ENCODE measurements around the gene CRIP2. TPM values are rescaled to one million over a fixed set of nuclear protein-coding genes. Genes with fewer than 3 reads are reported as not detected.

CRIP2 gene
- total and polyA plus RNA-seq, 2 of the 4 experiments (the other 2 are of a cell fraction) = 18.1 to 123 TPM

DNA sequence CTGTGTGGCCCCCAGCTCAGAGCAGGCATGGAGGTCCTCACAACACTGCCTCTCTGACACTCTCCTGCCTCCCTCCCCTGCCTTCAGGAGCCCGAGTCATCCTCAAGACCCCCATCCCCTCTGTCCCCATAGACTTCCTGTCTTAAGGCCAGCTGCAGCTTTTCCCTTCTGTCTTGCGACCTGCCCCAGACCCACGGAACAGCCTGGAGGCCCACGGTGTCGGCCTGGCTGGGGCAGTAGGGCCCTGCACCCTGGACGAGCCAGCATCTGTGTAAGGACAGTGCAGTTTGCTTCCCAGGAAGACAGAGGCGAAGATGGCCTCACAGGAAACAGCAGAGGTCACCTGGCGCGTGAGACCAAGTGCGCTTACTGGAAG, 26.1 kb downstream of the CRIP2 start:
- Histone ChIP-seq H2BK15ac (ENCODE audit: low read depth, low read length) (no peak overlapping the region), H3K9ac (ENCODE audit: low read depth, low read length) (no peak overlapping the region), H3K23ac (ENCODE audit: low read depth, low read length) (no peak overlapping the region), H3K4me2 (ENCODE audit: low read depth, low read length) (no peak overlapping the region), H2BK5ac (ENCODE audit: low read depth, low read length, poor library complexity, severe bottlenecking) (no peak overlapping the region), H3K27ac (ENCODE audit: insufficient read depth, low read length) (no peak overlapping the region), H3K36me3 (ENCODE audit: control insufficient read depth, insufficient read depth, low read length) (no peaks in the 10 kb centered on the region), H3K18ac (ENCODE audit: low read depth, low read length) (no peak overlapping the region), H4K8ac (ENCODE audit: low read depth in 2 of 2, low read length in 2 of 2) (no peak overlapping the region), H3K4me1 (ENCODE audit: control insufficient read depth, insufficient read depth, low read length) (no peaks in the 10 kb centered on the region), H2AK9ac (replicated peaks; ENCODE audit: low read depth, low read length, poor library complexity) (no peak overlapping the region), H3K9me1 (ENCODE audit: insufficient read depth, low read length) (no peaks in the 10 kb centered on the region), H2AFZ (replicated peaks; ENCODE audit: low read length, poor library complexity) (peak overlapping the region; percentile 43), H4K20me1 (ENCODE audit: insufficient read depth, low read length) (no peaks in the 10 kb centered on the region), H4K91ac (ENCODE audit: insufficient read depth, low read depth, low read length) (no peak overlapping the region), H3K56ac (ENCODE audit: extremely low read depth, insufficient read depth, low read length) (no peak overlapping the region), H3K14ac (replicated peaks; ENCODE audit: low read depth, low read length) (no peak overlapping the region), H3K9me3 (ENCODE audit: control insufficient read depth, insufficient read depth, low read length) (no peaks in the 10 kb centered on the region), H3K79me1 (ENCODE audit: low read depth in 1 of 2, low read length in 2 of 2) (no peaks in the 10 kb centered on the region), H2AK5ac (ENCODE audit: low read depth, low read length) (no peak overlapping the region), H3K4ac (ENCODE audit: low read depth, low read length) (no peak overlapping the region), H2BK20ac (ENCODE audit: low read depth, low read length) (no peak overlapping the region), H4K5ac (ENCODE audit: low read depth, low read length) (no peak overlapping the region), H3K27me3 (ENCODE audit: control insufficient read depth, insufficient read depth, low read length) (no peaks in the 10 kb centered on the region; the same call in 1 of the 2 replicates), H3K4me3 (ENCODE audit: insufficient read depth, low read depth, low read length) (no peak overlapping the region), H2BK120ac (ENCODE audit: low read depth, low read length) (no peak overlapping the region)
- intact Hi-C loops (cut with micrococcal nuclease) (no loop called here), in situ Hi-C loops (cut with MboI; ENCODE audit: low sequenced_read_pairs) (no loop called here), dilution Hi-C loops (cut with HindIII; ENCODE audit: low sequenced_read_pairs, unreplicated experiment) (no loop called here)
- ATAC-seq (ENCODE audit: low read depth) (no peak), DNase-seq (no peak)
- TF ChIP-seq BHLHE40 (IDR thresholded peaks at IDR 0.05; ENCODE audit: low read depth, low read length) = no peak
- no peak for TF ChIP-seq RFX5 (IDR thresholded peaks at IDR 0.05; ENCODE audit: low read depth, low read length)
- no peak for TF ChIP-seq RAD21 (IDR thresholded peaks at IDR 0.05; ENCODE audit: low read length)
- no peak for TF ChIP-seq MXI1 (IDR thresholded peaks at IDR 0.05; ENCODE audit: borderline replicate concordance, low read depth, low read length)
- no peak for TF ChIP-seq MAFK (IDR thresholded peaks at IDR 0.05; ENCODE audit: low read depth, low read length)
- TF ChIP-seq, protein P1, sequence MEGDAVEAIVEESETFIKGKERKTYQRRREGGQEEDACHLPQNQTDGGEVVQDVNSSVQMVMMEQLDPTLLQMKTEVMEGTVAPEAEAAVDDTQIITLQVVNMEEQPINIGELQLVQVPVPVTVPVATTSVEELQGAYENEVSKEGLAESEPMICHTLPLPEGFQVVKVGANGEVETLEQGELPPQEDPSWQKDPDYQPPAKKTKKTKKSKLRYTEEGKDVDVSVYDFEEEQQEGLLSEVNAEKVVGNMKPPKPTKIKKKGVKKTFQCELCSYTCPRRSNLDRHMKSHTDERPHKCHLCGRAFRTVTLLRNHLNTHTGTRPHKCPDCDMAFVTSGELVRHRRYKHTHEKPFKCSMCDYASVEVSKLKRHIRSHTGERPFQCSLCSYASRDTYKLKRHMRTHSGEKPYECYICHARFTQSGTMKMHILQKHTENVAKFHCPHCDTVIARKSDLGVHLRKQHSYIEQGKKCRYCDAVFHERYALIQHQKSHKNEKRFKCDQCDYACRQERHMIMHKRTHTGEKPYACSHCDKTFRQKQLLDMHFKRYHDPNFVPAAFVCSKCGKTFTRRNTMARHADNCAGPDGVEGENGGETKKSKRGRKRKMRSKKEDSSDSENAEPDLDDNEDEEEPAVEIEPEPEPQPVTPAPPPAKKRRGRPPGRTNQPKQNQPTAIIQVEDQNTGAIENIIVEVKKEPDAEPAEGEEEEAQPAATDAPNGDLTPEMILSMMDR (conservative IDR thresholded peaks at IDR 0.05; ENCODE audit: low read depth, low read length) = no peak
- TF ChIP-seq, protein P2, sequence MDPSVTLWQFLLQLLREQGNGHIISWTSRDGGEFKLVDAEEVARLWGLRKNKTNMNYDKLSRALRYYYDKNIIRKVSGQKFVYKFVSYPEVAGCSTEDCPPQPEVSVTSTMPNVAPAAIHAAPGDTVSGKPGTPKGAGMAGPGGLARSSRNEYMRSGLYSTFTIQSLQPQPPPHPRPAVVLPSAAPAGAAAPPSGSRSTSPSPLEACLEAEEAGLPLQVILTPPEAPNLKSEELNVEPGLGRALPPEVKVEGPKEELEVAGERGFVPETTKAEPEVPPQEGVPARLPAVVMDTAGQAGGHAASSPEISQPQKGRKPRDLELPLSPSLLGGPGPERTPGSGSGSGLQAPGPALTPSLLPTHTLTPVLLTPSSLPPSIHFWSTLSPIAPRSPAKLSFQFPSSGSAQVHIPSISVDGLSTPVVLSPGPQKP (IDR thresholded peaks at IDR 0.05; ENCODE audit: borderline replicate concordance, low read depth, low read length) = no peak
- no peak for TF ChIP-seq CHD1 (IDR thresholded peaks at IDR 0.05; ENCODE audit: low read depth, low read length)
- no peak for TF ChIP-seq POLR2A (IDR thresholded peaks at IDR 0.05; ENCODE audit: low read depth, low read length)
- no peak for TF ChIP-seq MAZ (IDR thresholded peaks at IDR 0.05; ENCODE audit: borderline replicate concordance, low read depth, low read length)
- no peak for TF ChIP-seq SMC3 (IDR thresholded peaks at IDR 0.05; ENCODE audit: low read depth, low read length)
- no peak for TF ChIP-seq FOS (IDR thresholded peaks at IDR 0.05; ENCODE audit: low read depth, low read length)
- no peak for TF ChIP-seq RCOR1 (IDR thresholded peaks at IDR 0.05; ENCODE audit: insufficient replicate concordance, low read length)
- TF ChIP-seq, protein P3, sequence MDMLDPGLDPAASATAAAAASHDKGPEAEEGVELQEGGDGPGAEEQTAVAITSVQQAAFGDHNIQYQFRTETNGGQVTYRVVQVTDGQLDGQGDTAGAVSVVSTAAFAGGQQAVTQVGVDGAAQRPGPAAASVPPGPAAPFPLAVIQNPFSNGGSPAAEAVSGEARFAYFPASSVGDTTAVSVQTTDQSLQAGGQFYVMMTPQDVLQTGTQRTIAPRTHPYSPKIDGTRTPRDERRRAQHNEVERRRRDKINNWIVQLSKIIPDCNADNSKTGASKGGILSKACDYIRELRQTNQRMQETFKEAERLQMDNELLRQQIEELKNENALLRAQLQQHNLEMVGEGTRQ (IDR thresholded peaks at IDR 0.05; ENCODE audit: low read depth, low read length) = no peak
- no peak for TF ChIP-seq CEBPB (IDR thresholded peaks at IDR 0.05; ENCODE audit: low read depth, low read length)
- BruUV-seq (replicated peaks) = no TSS peak
- WGBS, 2 experiments (ENCODE audit: extremely low coverage in 2 of 2, insufficient read length in 1 of 2) = 76% methylated on average over 5 of the region's 10 CpGs; no CpG with 5 or more reads in 1 of the 2 experiments
- ChIA-PET POLR2A (ENCODE audit: unreplicated experiment) (no interaction called here), CTCF (no interaction called here)
